ENCODE results near the gene AIFM3. TPM values are rescaled to one million over a fixed set of nuclear protein-coding genes. Genes with fewer than 3 reads are reported as not detected.

AIFM3 gene
- total and polyA plus RNA-seq, 2 of the 13 experiments (the other 11 are each of a cell fraction or from before 2014, with no cell fraction given), result 9.0 to 15.3 TPM

- TF ChIP-seq REST (IDR thresholded peaks at IDR 0.05; ENCODE audit: borderline replicate concordance in 1 of 2, low read depth in 1 of 2, low read length in 2 of 2), result no peak
- TF ChIP-seq E2F1 (CRISPR knock-in tag; IDR thresholded peaks at IDR 0.05), result no peak
- TF ChIP-seq ZNF367 (CRISPR knock-in tag; IDR thresholded peaks at IDR 0.05; ENCODE audit: borderline replicate concordance), result no peak
- TF ChIP-seq, protein P1, sequence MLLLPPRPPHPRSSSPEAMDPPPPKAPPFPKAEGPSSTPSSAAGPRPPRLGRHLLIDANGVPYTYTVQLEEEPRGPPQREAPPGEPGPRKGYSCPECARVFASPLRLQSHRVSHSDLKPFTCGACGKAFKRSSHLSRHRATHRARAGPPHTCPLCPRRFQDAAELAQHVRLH (CRISPR knock-in tag; IDR thresholded peaks at IDR 0.05; ENCODE audit: borderline replicate concordance, low read depth), result no peak
- no peak for TF ChIP-seq GRHL1 (CRISPR knock-in tag; conservative IDR thresholded peaks at IDR 0.05)
- TF ChIP-seq DMAP1 (CRISPR knock-in tag; IDR thresholded peaks at IDR 0.05), result no peak
- TF ChIP-seq ZNF781 (CRISPR knock-in tag; IDR thresholded peaks at IDR 0.05; ENCODE audit: borderline replicate concordance, not compliant biosample characterization), result peak; percentile 33
- TF ChIP-seq NCOA1 (CRISPR knock-in tag; IDR thresholded peaks at IDR 0.05), result no peak
- TF ChIP-seq, protein P2, sequence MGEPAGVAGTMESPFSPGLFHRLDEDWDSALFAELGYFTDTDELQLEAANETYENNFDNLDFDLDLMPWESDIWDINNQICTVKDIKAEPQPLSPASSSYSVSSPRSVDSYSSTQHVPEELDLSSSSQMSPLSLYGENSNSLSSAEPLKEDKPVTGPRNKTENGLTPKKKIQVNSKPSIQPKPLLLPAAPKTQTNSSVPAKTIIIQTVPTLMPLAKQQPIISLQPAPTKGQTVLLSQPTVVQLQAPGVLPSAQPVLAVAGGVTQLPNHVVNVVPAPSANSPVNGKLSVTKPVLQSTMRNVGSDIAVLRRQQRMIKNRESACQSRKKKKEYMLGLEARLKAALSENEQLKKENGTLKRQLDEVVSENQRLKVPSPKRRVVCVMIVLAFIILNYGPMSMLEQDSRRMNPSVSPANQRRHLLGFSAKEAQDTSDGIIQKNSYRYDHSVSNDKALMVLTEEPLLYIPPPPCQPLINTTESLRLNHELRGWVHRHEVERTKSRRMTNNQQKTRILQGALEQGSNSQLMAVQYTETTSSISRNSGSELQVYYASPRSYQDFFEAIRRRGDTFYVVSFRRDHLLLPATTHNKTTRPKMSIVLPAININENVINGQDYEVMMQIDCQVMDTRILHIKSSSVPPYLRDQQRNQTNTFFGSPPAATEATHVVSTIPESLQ (CRISPR knock-in tag; conservative IDR thresholded peaks at IDR 0.05), result no peak
- TF ChIP-seq ZNF703 (CRISPR knock-in tag; IDR thresholded peaks at IDR 0.05; ENCODE audit: borderline replicate concordance), result no peak
- TF ChIP-seq NFYB (CRISPR knock-in tag; IDR thresholded peaks at IDR 0.05), result no peak
- TF ChIP-seq PCBP2 (optimal IDR thresholded peaks at IDR 0.05; ENCODE audit: low read depth, low read length, poor library complexity, severe bottlenecking), result no peak
- no peak for TF ChIP-seq PAF1 (CRISPR knock-in tag; IDR thresholded peaks at IDR 0.05)
- TF ChIP-seq IKZF1 (IDR thresholded peaks at IDR 0.05), result no peak
- no peak for TF ChIP-seq ZNF788 (CRISPR knock-in tag; IDR thresholded peaks at IDR 0.05; ENCODE audit: borderline replicate concordance)
- TF ChIP-seq, protein P3, sequence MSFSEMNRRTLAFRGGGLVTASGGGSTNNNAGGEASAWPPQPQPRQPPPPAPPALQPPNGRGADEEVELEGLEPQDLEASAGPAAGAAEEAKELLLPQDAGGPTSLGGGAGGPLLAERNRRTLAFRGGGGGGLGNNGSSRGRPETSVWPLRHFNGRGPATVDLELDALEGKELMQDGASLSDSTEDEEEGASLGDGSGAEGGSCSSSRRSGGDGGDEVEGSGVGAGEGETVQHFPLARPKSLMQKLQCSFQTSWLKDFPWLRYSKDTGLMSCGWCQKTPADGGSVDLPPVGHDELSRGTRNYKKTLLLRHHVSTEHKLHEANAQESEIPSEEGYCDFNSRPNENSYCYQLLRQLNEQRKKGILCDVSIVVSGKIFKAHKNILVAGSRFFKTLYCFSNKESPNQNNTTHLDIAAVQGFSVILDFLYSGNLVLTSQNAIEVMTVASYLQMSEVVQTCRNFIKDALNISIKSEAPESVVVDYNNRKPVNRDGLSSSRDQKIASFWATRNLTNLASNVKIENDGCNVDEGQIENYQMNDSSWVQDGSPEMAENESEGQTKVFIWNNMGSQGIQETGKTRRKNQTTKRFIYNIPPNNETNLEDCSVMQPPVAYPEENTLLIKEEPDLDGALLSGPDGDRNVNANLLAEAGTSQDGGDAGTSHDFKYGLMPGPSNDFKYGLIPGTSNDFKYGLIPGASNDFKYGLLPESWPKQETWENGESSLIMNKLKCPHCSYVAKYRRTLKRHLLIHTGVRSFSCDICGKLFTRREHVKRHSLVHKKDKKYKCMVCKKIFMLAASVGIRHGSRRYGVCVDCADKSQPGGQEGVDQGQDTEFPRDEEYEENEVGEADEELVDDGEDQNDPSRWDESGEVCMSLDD (CRISPR knock-in tag; IDR thresholded peaks at IDR 0.05; ENCODE audit: borderline replicate concordance), result no peak
Measured at GRCh38 chr22:20951151-20951931, 15.7 kb upstream of the AIFM3 start (continued).
